ENCODE results near the gene MRPL41. TPM values are rescaled to one million over a fixed set of nuclear protein-coding genes. Genes with fewer than 3 reads are reported as not detected.

Gene MRPL41
- total and polyA plus RNA-seq, 2 of the 13 experiments (the other 11 are each of a cell fraction or from before 2014, with no cell fraction given): 20.9 to 54.0 TPM

GRCh38 chr9:137590469-137591383 is 39.0 kb downstream of the MRPL41 start, which contains the start of gene ZMYND19 (continued):
- TF ChIP-seq ZNF232 (CRISPR knock-in tag; IDR thresholded peaks at IDR 0.05; ENCODE audit: borderline replicate concordance): no peak
- TF ChIP-seq KAT8 (CRISPR knock-in tag; IDR thresholded peaks at IDR 0.05): no peak
- TF ChIP-seq NBN (conservative IDR thresholded peaks at IDR 0.05): no peak
- TF ChIP-seq FOXJ3 (CRISPR knock-in tag; IDR thresholded peaks at IDR 0.05; ENCODE audit: borderline replicate concordance): no peak
- TF ChIP-seq, protein P1, sequence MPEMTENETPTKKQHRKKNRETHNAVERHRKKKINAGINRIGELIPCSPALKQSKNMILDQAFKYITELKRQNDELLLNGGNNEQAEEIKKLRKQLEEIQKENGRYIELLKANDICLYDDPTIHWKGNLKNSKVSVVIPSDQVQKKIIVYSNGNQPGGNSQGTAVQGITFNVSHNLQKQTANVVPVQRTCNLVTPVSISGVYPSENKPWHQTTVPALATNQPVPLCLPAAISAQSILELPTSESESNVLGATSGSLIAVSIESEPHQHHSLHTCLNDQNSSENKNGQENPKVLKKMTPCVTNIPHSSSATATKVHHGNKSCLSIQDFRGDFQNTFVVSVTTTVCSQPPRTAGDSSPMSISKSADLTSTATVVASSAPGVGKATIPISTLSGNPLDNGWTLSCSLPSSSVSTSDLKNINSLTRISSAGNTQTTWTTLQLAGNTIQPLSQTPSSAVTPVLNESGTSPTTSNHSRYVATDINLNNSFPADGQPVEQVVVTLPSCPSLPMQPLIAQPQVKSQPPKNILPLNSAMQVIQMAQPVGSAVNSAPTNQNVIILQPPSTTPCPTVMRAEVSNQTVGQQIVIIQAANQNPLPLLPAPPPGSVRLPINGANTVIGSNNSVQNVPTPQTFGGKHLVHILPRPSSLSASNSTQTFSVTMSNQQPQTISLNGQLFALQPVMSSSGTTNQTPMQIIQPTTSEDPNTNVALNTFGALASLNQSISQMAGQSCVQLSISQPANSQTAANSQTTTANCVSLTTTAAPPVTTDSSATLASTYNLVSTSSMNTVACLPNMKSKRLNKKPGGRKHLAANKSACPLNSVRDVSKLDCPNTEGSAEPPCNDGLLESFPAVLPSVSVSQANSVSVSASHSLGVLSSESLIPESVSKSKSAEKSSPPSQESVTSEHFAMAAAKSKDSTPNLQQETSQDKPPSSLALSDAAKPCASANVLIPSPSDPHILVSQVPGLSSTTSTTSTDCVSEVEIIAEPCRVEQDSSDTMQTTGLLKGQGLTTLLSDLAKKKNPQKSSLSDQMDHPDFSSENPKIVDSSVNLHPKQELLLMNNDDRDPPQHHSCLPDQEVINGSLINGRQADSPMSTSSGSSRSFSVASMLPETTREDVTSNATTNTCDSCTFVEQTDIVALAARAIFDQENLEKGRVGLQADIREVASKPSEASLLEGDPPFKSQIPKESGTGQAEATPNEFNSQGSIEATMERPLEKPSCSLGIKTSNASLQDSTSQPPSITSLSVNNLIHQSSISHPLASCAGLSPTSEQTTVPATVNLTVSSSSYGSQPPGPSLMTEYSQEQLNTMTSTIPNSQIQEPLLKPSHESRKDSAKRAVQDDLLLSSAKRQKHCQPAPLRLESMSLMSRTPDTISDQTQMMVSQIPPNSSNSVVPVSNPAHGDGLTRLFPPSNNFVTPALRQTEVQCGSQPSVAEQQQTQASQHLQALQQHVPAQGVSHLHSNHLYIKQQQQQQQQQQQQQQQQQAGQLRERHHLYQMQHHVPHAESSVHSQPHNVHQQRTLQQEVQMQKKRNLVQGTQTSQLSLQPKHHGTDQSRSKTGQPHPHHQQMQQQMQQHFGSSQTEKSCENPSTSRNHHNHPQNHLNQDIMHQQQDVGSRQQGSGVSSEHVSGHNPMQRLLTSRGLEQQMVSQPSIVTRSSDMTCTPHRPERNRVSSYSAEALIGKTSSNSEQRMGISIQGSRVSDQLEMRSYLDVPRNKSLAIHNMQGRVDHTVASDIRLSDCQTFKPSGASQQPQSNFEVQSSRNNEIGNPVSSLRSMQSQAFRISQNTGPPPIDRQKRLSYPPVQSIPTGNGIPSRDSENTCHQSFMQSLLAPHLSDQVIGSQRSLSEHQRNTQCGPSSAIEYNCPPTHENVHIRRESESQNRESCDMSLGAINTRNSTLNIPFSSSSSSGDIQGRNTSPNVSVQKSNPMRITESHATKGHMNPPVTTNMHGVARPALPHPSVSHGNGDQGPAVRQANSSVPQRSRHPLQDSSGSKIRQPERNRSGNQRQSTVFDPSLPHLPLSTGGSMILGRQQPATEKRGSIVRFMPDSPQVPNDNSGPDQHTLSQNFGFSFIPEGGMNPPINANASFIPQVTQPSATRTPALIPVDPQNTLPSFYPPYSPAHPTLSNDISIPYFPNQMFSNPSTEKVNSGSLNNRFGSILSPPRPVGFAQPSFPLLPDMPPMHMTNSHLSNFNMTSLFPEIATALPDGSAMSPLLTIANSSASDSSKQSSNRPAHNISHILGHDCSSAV (CRISPR knock-in tag; IDR thresholded peaks at IDR 0.05; ENCODE audit: borderline replicate concordance): no peak
- no peak for TF ChIP-seq HNRNPH1 (optimal IDR thresholded peaks at IDR 0.05; ENCODE audit: low read depth, low read length)
- no peak for TF ChIP-seq NKX3-1 (CRISPR knock-in tag; IDR thresholded peaks at IDR 0.05)
- TF ChIP-seq GFI1 (CRISPR knock-in tag; IDR thresholded peaks at IDR 0.05; ENCODE audit: borderline replicate concordance): no peak
- no peak for TF ChIP-seq SCMH1 (CRISPR knock-in tag; IDR thresholded peaks at IDR 0.05; ENCODE audit: borderline replicate concordance)
- no peak for TF ChIP-seq ZNF367 (CRISPR knock-in tag; IDR thresholded peaks at IDR 0.05; ENCODE audit: borderline replicate concordance)
- no peak for TF ChIP-seq GZF1 (CRISPR knock-in tag; IDR thresholded peaks at IDR 0.05)
- TF ChIP-seq, protein P2, sequence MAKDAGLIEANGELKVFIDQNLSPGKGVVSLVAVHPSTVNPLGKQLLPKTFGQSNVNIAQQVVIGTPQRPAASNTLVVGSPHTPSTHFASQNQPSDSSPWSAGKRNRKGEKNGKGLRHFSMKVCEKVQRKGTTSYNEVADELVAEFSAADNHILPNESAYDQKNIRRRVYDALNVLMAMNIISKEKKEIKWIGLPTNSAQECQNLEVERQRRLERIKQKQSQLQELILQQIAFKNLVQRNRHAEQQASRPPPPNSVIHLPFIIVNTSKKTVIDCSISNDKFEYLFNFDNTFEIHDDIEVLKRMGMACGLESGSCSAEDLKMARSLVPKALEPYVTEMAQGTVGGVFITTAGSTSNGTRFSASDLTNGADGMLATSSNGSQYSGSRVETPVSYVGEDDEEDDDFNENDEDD (CRISPR knock-in tag; IDR thresholded peaks at IDR 0.05; ENCODE audit: borderline replicate concordance): peak; percentile 90; the same call in 1 of the 2 replicates
- TF ChIP-seq, protein P3, sequence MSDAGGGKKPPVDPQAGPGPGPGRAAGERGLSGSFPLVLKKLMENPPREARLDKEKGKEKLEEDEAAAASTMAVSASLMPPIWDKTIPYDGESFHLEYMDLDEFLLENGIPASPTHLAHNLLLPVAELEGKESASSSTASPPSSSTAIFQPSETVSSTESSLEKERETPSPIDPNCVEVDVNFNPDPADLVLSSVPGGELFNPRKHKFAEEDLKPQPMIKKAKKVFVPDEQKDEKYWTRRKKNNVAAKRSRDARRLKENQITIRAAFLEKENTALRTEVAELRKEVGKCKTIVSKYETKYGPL (CRISPR knock-in tag; IDR thresholded peaks at IDR 0.05): no peak
- no peak for TF ChIP-seq SIX4 (CRISPR knock-in tag; IDR thresholded peaks at IDR 0.05)
- TF ChIP-seq MAFF (IDR thresholded peaks at IDR 0.05; ENCODE audit: low read depth, low read length): no peak
- TF ChIP-seq, protein P4, sequence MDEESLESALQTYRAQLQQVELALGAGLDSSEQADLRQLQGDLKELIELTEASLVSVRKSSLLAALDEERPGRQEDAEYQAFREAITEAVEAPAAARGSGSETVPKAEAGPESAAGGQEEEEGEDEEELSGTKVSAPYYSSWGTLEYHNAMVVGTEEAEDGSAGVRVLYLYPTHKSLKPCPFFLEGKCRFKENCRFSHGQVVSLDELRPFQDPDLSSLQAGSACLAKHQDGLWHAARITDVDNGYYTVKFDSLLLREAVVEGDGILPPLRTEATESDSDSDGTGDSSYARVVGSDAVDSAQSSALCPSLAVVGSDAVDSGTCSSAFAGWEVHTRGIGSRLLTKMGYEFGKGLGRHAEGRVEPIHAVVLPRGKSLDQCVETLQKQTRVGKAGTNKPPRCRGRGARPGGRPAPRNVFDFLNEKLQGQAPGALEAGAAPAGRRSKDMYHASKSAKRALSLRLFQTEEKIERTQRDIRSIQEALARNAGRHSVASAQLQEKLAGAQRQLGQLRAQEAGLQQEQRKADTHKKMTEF (CRISPR knock-in tag; IDR thresholded peaks at IDR 0.05): peak; percentile 34; the same call in 1 of the 2 replicates
- no peak for TF ChIP-seq ZNF709 (CRISPR knock-in tag; IDR thresholded peaks at IDR 0.05)
- no peak for TF ChIP-seq ZNF274 (CRISPR knock-in tag; IDR thresholded peaks at IDR 0.05)

Data from HepG2 (cell line).